GM12878 (cell line): ENCODE measurements around the gene CAPN10. TPM values are rescaled to one million over a fixed set of nuclear protein-coding genes. Genes with fewer than 3 reads are reported as not detected.
A peak's percentile ranks its signal among the peaks of the same experiment; 100 is the strongest.

Source experiments
- ATAC-seq: fragments of 200-7000 bp; cut with Tn5 transposase; 3 replicates; pipeline ENCODE4 v1.9.1; 2020; ENCODE audit warnings: mild to moderate bottlenecking, moderate library complexity
- BruUV-seq: library from RNA; stranded (reverse); fragments of 400-500 nt; replicated peaks from 2 replicates; lab custom pipeline; 2021; lab: Mats Ljungman, UMichigan
- CTCF ChIA-PET: fragments of 300-600 bp; sonication (Branson Sonifier 250); formaldehyde crosslinking; extraction: SDS; loops from one replicate; lab custom pipeline; 2021; ENCODE audit warnings: inconsistent platforms; lab: Yijun Ruan, JAX
- POLR2A ChIA-PET: fragments of 350-600 bp; formaldehyde crosslinking; extraction: SDS; loops from one replicate; lab custom pipeline; 2021; ENCODE audit warnings: inconsistent platforms; lab: Charles Lee
- RAD21 ChIA-PET: fragments of 300-600 bp; sonication (Branson Sonifier 250); formaldehyde crosslinking; loops from one replicate; lab custom pipeline; 2023; ENCODE audit warnings: antibody characterized with exemption; ENCODE audit not compliant: unreplicated experiment; lab: Charles Lee
- SMC1A ChIA-PET: fragments of 300-600 bp; sonication (Branson Sonifier 250); formaldehyde crosslinking; loops from one replicate; lab custom pipeline; 2023; ENCODE audit not compliant: unreplicated experiment, uncharacterized antibody; lab: Charles Lee
- DNase-seq: peaks from one replicate; pipeline ENCODE4 v3.0.0-alpha.2; 2011; ENCODE audit warnings: low read depth, low spot score
- FAIRE-seq: peaks from 3 replicates; lab custom pipeline; 2011; peaks lifted over from hg19 to GRCh38; lab: Jason Lieb, UNC
- H2AFZ ChIP-seq: 2 replicates; pipeline ENCODE4 v1.6.0; 2011; ENCODE audit warnings: low read depth, low read length, control low read depth; ENCODE audit not compliant: control insufficient read depth
- H3K27ac ChIP-seq: 2 replicates; pipeline ENCODE4 v1.5.1; 2011; ENCODE audit warnings: control low read depth; ENCODE audit not compliant: control insufficient read depth, insufficient read depth
- H3K27me3 ChIP-seq, 2 experiments: replicated peaks in 1 of 2; 2 replicates each; pipeline versions ENCODE4 v1.6.0 to v1.6.1; 2011; ENCODE audit warnings: low read length in 1 of 2; ENCODE audit not compliant: control insufficient read depth in 2 of 2, insufficient read depth in 2 of 2
- H3K36me3 ChIP-seq, 2 experiments: 2 replicates each; pipeline ENCODE4 v1.5.1; 2011; ENCODE audit warnings: low read length in 1 of 2; ENCODE audit not compliant: control insufficient read depth in 2 of 2, insufficient read depth in 2 of 2
- H3K4me1 ChIP-seq: 2 replicates; pipeline ENCODE4 v1.6.1; 2011; ENCODE audit warnings: mild to moderate bottlenecking, low read length, moderate library complexity, mixed read lengths; ENCODE audit not compliant: control insufficient read depth, insufficient read depth
- H3K4me2 ChIP-seq: 2 replicates; pipeline ENCODE4 v1.6.0; 2011; ENCODE audit warnings: control low read depth; ENCODE audit not compliant: control insufficient read depth, insufficient read depth
- H3K4me3 ChIP-seq: fragments of 200-600 bp; sonication (generic); 2 replicates; pipeline ENCODE4 v1.5.1; 2016
- H3K79me2 ChIP-seq: 2 replicates; pipeline ENCODE4 v1.6.0; 2011; ENCODE audit warnings: low read length; ENCODE audit not compliant: control insufficient read depth, insufficient read depth
- H3K9ac ChIP-seq: 2 replicates; pipeline ENCODE4 v1.8.0; 2011; ENCODE audit warnings: low read length, control low read depth, mixed read lengths; ENCODE audit not compliant: control insufficient read depth, insufficient read depth
- H3K9me3 ChIP-seq: replicated peaks from 3 replicates; pipeline ENCODE4 v1.5.1; 2011; ENCODE audit warnings: mild to moderate bottlenecking, low read length; ENCODE audit not compliant: control insufficient read depth, insufficient read depth
- H4K20me1 ChIP-seq: 2 replicates; pipeline ENCODE4 v1.6.0; 2011; ENCODE audit not compliant: control insufficient read depth, insufficient read depth
- DPF2 ChIP-seq: fragments of 450-650 bp; IDR thresholded peaks from 2 replicates; pipeline ENCODE4 v1.6.1; 2017; ENCODE audit warnings: mild to moderate bottlenecking
- ZNF592 ChIP-seq: fragments of 450-650 bp; IDR thresholded peaks from 2 replicates; pipeline ENCODE4 v1.6.1; 2017; ENCODE audit warnings: mild to moderate bottlenecking, moderate library complexity
- WGBS: methylation state at CpG from one replicate; pipeline ENCODE4 v1.1.6; 2016; ENCODE audit warnings: low lambda C conversion rate; ENCODE audit not compliant: insufficient replicate concordance, insufficient coverage; ENCODE audit errors: missing lambda C conversion rate; 5-methylcytosine and 5-hydroxymethylcytosine counted together
- in situ Hi-C: fragments of 300-500 bp; cut with MboI; formaldehyde crosslinking; loops from 9 replicates; pipeline ENCODE4 v1.14.3; 2018; ENCODE audit warnings: mixed read lengths
- intact Hi-C: fragments of 100-400 bp; cut with micrococcal nuclease; formaldehyde crosslinking; loops from one replicate; pipeline ENCODE4 v1.14.2; 2022; ENCODE audit not compliant: unreplicated experiment
- polyA plus RNA-seq, 11 experiments: library from polyadenylated mRNA; depleted of rRNA in 4 of 11; unstranded in 6 of 11; stranded (reverse) in 5 of 11; fragments of >200 nt; fragmentation: Nextera tagmentation in 4 of 11; fragmentation: Illumina TruSeq in 1 of 11; extraction: Ambion mirVana in 4 of 11; extraction: Trizol in 1 of 11; gene quantifications; 1 replicate in 1 of 11; 2 replicates in 10 of 11; pipeline versions ENCODE4 v1.2.1 to v1.2.3, GENCODE V29; 2011 to 2016; ENCODE audit warnings: inconsistent platforms in 2 of 11, missing spikeins in 2 of 11, low read depth in 1 of 11
- total RNA-seq, 4 experiments: library from RNA; depleted of rRNA in 3 of 4; stranded (reverse); fragments of >200 nt in 3 of 4; fragmentation: Illumina TruSeq in 1 of 4; extraction: Trizol in 1 of 4; gene quantifications; 2 replicates each; pipeline versions ENCODE4 v1.2.1 to v1.2.3, GENCODE V29; 2013 to 2021

CAPN10 gene
- total and polyA plus RNA-seq, 10 of the 15 experiments (the other 5 are each of a cell fraction or from before 2014, with no cell fraction given), result 0.37 to 40.6 (median 17.5) TPM

- no peak overlapping the region; the same call in 1 of the 2 replicates for H3K9ac ChIP-seq
- in situ Hi-C loops (no loop called here), intact Hi-C loops (no loop called here)
- ChIA-PET RAD21 (interaction anchor here (2.0 to 11.7 kb wide), 2 partner anchors 26 to 44 kb away, joined by 6 to 206 read pairs; partner anchors contain the start of gene CAPN10), POLR2A (interaction anchor here (1.7 to 2.7 kb wide), 3 partner anchors 7 to 28 kb away, joined by 5 to 8 read pairs (median 7); partner anchors contain the start of gene CAPN10), SMC1A (interaction anchor here (12.1 kb wide), 1 partner anchor 28 kb away, joined by 124 read pairs; the partner anchor contains the start of gene CAPN10), CTCF (interaction anchor here (1.6 to 7.9 kb wide), 4 partner anchors 8 to 495 kb away, joined by 3 to 45 read pairs (median 20); partner anchors contain the start of gene CAPN10)
- no TSS peak for BruUV-seq
- peaks cover 43% of the 10 kb centered on the region for H3K79me2 ChIP-seq
- H3K27ac ChIP-seq, result no peak overlapping the region; the same call in 1 of the 2 replicates
- FAIRE-seq (no peak), ATAC-seq (no peak), DNase-seq (no peak)
- 80% methylated on average over 17 of the region's 18 CpGs for WGBS
- no peaks in the 10 kb centered on the region for H4K20me1 ChIP-seq
- TF ChIP-seq ZNF592, result no peak
- 0 out of 2 replicates have a peak, but pooled peaks have one; percentile 1 for TF ChIP-seq DPF2
- peaks cover 0 to 9% of the 10 kb centered on the region in 2 experiments; a peak in 2 of 4 replicates for H3K36me3 ChIP-seq
- no peaks in the 10 kb centered on the region for H3K9me3 ChIP-seq
- H3K4me1 ChIP-seq, result peaks cover 28% of the 10 kb centered on the region
- peak overlapping the region; percentile 99 for H3K4me2 ChIP-seq
- no peaks in the 10 kb centered on the region for H3K27me3 ChIP-seq
- peak overlapping the region; percentile 66; the same call in 1 of the 2 replicates for H3K4me3 ChIP-seq
- no peak overlapping the region for H2AFZ ChIP-seq
These were observed 28.2 kb upstream of the CAPN10 start for GRCh38 chr2:240558236-240558761.
